Measurements from ENCODE around the gene TIRAP.
"Not testable (repeated sequence)": the region's sequence is repeated elsewhere in the genome, so short reads cannot be mapped to it uniquely, and the experiment has no call there.

Gene TIRAP, protein sequence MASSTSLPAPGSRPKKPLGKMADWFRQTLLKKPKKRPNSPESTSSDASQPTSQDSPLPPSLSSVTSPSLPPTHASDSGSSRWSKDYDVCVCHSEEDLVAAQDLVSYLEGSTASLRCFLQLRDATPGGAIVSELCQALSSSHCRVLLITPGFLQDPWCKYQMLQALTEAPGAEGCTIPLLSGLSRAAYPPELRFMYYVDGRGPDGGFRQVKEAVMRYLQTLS

DNA sequence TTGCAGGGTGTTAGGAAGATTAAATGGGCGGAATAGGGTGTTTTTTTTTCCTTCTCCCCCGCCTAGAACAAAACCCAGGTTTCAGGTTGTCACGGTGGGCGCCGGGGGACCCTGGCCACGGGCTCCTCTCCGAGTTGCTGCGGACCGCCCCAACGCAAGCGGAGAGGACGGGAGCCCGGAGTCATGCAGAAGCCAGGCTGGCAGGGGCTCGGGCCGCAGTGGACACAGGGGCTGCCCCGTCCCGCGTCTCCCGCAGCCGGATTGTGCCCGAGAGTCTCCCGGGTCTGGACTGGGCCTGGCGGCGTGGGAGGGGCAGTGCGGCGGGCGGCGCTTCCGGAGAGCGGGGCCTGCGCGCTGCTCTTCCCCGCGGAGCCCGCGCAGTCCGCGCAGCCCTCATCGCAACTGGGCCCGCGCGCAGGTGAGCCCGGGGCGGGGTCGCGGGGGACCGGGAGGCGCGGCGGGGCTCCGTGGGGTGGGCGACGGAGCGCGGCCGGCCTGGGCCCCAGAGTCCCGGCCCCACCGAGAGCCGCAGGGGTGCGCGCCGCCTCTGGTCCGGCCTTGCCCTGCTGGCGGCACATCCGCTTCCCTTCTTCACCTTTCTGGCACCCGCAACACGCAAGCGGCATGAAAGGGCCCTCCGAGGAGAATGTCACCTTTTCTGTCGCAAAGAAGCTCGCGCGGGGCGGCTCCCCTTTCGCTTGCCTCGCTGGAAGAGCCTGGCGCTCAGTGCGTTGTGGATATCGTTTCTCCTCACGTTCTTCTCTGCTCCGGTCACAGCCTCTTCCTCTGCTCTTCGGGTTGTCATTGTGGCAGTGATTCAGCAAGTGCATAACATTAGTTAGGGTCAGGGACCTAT is at the start of gene TIRAP:
TIRAP (plus strand) TSS at position 358 of the 856 bp plus-strand sequence. CDS start 7,802 bp downstream, outside the sequence.
- DNase-seq: peak; percentile 54 to 67

DNA sequence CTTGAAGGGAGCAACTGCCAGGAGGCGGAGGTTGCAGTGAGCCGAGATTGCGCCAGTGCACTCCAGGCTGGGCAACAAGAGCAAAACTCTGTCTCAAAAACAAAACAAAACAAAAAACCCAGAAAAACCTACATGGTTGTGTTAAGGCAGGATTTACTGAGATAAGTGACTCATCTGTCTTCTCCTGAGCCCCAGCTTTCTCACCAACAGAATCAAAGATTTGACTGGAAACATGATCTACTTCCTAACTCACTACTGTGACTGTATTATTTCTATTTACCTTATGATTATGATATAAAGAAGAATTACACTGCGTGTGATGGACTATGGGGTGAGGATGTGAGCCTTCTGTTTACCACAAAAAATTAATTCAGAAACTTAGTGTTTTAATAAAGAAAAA is 49.5 kb upstream of the TIRAP start:
- no peak for DNase-seq

DNA sequence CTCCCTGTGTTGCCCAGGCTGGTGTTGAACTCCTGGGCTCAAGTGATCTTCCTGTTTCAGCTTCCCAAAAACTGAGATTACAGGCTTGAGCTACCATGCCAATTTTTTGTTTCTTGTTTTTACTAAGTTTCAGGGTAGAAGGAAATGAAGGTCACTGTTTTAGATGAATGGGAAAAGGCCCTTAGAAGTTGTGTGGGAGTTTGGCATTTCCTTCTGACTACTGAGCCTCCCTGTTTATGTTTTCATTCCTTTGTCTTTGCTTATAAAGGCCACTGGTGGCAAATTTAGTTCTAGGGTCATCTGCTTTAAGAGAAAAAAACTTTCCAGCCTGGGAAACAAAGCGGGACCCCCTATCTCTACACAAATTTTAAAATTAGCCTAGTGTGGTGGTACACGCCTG is 36.3 kb upstream of the TIRAP start:
- no peak for DNase-seq

DNA sequence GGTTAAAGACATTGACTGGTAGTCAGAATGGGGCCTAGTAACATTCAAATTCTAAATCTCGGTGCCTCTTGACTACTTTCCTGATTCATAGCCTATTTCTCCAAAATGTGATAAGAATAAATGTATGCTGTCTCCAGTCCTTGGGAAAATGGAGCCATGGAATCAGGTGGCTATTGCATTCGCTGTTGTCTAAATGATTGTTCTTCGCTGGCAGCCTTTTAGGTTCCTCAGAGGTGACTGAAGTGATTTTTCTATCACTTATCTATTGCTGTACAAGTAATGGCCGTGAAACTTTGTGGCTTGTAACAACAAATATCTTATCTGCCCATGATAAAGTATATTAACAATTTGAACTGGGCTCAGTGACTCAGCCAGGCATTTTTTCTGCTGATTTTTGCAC is 29.6 kb upstream of the TIRAP start:
- no peak for DNase-seq

DNA sequence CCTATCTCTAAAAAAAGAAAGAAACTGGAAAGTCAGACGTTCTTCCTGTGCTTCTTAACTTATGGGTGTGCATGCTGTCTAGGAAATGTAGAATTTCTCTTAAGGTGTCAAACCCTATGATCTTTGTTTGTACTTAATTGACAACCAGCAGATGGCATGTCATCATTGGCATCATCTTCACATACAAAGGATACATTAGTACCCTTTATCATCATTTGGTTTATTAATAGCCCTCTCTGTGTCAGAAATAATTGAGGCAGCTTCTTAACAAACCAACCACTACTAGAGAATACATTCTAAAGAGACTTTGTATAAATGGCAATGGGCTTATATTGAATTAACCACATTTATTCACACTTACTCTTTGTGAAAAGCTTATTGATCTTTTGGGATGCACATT is 28.1 kb upstream of the TIRAP start:
- no peak for DNase-seq

DNA sequence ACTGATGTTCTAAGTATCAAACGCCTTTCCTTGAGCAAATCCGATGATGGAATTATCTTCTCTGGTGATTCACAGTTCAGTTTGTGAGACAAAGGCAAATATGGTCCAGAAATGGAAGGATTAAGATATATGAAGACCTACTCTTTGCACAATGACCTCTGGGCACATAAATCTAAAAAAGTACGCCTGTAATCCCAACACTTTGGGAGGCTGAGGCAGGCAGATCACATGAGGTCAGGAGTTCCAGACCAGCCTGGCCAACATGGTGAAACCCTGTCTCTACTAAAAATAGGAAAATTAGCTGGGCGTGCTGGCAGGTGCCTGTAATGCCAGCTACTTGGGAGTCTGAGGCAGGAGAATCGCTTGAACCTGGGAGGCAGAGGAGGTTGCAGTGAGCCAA is 27.4 kb upstream of the TIRAP start:
- DNase-seq: not testable (repeated sequence)

DNA sequence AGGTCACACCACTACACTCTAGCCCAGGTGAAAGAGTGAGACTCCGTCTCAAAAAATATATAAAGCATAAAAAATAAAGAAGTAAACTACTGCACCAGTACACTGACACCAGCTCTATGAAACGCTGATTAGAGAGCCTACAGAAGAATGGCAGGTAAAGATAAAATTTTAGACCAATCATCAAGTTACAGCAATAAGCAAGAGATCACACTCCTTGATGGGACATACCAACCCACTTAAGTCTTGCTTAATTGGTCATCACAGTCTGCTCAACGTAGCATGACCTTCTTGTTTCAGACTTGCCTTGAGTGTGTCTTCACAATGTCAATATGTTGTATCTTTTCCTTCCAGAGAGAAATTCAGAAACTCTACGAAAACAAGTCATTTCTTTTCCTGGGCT is 26.7 kb upstream of the TIRAP start:
- no peak for DNase-seq

DNA sequence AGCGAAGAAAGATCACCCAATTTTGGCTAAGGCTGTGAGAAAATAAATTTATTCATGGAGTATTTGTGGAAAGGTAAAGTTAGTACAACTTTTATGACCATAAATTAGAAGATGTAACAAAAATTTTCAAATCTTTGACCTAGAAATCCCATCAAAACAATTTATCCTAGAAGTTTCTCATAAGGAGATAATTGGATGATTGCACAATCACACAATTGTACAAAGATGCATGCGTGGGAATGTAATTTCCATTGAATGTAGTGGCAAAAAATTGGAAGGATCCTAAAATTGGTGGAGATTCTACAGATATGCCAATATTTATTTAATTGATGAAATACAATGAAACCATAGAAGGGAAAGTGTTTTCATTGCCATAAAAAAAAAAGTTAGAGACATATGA is 25.7 kb upstream of the TIRAP start:
- no peak for DNase-seq

DNA sequence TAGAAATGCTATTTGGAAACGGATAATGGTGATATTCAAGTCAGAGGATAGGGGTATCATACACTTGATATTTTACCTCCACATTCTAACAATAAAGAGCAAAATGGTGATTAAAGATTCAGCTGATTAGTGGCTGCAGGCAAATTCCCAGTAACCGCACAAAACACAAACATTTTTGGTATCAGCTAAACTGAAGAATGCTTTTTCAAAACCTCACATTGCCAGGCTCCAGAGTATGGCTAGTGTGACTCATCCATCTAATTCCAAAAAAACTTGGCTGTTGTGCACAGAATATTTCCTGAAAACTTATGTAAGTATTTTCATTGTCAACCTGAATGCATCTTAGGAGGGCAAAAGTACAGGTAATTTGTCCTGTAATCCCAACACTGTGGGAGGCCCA is 25.1 kb upstream of the TIRAP start:
- DNase-seq: no peak

DNA sequence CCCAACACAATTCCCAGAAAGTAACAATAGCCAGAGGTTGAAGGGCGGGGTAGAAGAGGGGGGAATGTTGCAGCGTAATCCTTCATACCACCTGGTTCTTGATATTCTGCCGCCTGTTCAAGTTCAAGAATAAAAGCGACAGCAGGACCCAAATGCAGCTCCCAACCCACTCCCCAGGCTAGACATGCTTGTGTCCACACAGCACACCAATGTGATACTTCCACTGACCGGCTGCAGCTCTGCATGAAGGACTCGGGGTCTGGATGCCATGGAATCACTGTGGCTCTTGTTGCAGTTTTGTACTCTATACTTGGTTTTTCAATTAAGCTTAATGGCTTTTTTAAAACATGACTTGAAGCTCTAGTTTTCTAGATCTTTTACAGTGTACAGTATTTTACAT is 20.7 kb upstream of the TIRAP start:
- DNase-seq: no peak

DNA sequence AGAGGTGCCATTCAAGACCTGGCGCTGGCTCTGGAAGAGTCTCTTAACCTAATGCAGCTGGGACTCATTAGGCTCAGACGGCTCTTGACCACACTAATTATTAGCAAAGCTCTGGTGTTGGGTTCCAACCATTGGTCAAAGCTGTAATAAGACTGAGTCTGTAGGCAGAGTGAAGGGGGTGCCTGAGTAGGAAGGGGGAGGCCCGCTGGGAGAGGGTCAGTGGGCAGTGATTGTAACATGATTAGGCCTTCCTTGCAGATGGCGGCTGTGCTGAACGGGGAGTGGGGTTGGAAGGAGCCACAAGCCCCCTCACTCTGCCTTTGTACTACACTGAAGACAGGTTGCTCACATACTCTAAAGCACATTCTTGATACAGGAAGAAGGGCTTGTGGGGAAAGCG is 19.4 kb upstream of the TIRAP start:
- no peak for DNase-seq

DNA sequence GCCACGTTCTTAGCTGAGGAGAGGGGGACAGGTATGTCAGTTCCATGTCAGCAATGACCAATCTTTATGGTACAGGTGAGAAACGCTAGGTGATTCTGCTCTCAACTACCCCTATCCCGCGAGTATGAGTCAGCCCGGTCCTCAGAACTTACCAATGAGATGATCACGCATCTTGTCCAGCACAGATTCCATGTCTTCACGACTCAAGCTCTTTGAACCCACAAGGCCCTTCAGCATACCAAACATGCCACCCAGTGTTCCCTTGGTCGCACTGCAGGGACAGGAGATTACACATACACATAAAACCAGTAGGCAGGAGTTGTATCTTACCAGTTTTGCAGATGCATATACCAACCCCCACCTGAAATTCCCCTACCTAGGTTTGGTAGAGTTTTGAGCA is 17.1 kb upstream of the TIRAP start:
- no peak for DNase-seq

DNA sequence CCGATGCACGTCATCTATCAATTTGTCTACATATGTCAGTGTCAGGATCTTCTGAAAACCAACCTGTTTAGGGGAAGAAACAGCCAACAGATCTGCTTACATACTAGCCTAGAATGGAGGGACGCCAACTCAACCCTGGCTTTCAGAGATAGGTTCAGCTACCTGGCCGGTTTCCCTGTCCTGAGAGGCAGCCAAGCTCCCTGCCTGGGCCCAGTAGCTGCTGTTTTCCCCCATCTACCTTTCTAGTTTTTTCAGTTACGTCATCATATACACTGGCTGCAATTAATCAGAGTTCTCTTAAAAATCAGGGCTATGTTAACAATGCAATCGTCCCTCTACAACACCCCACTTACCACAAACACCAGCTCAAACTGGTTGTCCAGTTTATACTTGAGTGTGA is 15.2 kb upstream of the TIRAP start:
- DNase-seq: no peak

DNA sequence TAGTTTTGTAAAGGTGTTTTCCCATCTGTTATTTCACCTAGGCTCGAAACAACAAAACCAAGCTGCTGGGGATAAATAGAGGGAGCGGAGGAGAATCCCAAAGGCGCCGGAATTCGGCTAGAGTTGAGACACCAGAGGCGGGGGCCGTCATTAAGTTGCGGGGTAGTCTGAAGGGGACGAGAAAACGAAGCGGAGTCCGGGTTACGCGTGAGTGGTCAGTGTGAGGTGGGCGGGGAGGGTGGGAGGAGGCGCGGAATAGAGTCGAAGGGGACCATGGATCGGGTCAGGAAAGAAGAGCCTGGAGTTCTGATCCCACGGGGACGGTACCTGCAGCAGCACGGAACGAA is 14.6 kb upstream of the TIRAP start:
- DNase-seq: no peak

DNA sequence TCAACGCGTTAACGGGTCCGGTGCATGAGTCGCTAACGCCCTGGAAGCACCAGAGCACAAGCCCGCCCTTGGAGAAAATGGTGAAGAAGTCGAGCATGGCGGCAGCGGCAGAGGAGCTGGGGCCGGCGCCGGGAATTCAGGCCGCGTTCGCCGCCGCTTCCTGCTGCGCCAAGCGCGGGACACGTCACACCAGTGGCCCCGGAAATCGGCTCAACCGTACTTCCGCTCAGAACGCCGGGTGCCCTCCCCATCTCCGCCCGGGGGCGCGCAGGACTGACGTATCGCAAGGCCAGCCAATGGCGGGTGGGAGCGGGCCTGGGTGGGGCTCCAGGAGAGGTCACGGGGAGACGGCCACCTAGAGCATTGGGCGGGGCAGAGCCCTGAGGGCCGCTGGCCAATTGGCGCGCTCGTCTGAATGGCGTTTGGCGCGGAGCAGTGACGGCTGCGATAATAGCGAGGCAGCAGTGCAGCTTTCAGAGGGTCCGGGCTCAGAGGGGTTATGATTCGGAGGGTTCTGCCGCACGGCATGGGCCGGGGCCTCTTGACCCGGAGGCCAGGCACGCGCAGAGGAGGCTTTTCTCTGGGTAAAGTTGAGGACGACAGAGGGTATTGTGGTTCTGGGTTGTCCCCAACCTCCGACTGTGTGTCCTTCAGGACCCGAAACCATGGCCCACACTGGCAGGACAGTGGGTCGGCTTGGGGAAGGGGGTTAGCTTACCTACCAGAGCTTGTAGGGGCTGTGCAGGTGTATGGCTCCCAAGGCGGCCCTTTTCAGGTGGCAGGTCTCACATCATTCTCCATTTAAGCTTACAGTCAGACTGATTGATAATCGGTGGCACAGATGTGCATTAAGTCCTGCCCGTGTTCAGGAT is 13.9 kb upstream of the TIRAP start, which contains the start of the genes FOXRED1 and SRPRA:
FOXRED1 (plus strand) TSS at position 447 of the 872 bp plus-strand sequence; CDS start at position 500, 53 bp downstream.
SRPRA (minus strand) TSS at position 188 of the 872 bp plus-strand sequence; CDS start at position 97, 91 bp downstream.
- DNase-seq: peak; percentile 99

DNA sequence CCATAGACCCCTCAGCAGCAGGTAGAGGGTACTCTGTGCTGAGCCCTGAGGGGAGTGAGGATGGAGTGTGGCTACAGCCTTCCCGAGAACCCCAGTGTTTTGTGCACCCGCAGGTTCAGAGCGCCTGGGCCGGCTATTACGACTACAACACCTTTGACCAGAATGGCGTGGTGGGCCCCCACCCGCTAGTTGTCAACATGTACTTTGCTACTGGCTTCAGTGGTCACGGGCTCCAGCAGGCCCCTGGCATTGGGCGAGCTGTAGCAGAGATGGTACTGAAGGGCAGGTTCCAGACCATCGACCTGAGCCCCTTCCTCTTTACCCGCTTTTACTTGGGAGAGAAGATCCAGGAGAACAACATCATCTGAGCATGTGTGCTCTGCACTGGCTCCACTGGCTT is 5.6 kb upstream of the TIRAP start:
- DNase-seq: no peak

DNA sequence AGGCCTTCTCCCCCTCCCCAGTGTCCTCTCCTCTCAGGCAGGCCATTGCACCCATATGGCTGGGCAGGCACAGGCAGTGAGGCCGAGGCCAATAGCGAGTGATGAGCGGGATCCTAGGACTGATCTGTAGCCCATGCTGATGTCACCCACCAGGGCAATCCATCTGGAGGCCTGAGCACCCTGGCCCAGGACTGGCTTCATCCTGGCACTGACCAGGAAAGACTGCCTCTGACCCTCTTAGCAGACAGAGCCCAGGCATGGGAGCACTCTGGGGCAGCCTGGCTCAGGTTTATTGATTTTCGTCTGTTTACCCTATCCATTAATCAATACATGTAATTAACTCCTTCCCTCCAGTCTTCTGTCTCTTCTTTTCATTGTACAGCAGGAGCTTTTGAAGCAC is 5.1 kb upstream of the TIRAP start:
- no peak for DNase-seq

DNA sequence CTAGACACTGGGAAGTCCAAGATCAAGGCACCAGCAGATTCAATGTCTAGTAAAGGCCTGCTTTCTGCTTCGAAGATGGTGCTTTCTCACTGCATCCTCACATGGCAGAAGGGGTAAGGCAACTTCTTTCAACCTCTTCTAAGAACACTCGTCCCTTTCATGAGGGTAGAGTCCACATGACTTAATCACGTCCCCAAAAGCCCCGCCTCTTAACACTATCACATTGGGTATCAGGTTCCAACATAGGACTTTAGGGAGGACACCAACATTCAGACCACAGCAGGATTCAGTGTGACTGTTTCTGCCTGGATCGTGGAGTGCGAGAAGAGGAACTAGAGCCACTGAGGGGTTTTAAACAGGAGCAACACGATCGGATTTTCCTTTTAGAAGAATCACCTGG is 3.7 kb upstream of the TIRAP start:
- no peak for DNase-seq

DNA sequence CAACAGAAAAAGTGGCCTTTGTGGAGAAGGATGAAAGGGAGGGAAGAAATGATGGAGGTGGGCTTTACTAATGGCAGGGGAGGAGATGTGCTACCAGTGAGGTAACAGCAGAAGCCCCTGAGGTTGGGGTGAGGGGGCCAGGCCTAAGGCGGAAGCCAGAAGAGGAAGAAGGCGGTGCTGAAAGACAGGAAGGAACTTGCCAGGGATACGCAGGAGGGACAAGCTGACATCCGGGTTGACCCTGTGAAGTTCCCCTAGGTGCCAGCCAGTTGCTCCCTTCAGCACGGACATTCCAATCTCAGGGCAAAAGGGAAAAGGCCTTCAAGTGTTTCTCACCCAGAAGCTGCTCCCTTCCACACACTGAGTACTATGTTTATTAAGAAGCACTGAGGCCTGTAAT is 2.3 kb upstream of the TIRAP start:
- peak; percentile 12 to 35 for DNase-seq

DNA sequence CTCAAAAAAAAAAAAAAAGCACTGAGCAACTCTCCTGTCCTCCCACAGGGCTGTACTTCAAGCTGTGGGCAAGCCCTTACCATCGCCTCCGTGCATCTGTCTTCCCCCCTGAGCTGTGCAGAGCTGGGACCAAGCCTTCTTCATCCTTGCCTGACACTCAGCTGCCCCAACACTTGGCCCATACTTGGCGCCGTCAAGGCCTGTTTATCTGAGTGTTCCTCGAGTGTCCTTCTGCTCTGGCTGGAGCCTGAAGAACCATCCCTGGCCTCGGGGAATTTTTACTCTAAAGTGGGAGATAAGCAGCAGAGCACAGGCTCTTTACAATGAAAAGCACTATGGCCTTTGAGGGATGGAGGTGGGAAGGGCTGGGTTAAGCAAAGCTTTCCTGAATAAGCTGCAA is 1.6 kb upstream of the TIRAP start:
- no peak for DNase-seq

DNA sequence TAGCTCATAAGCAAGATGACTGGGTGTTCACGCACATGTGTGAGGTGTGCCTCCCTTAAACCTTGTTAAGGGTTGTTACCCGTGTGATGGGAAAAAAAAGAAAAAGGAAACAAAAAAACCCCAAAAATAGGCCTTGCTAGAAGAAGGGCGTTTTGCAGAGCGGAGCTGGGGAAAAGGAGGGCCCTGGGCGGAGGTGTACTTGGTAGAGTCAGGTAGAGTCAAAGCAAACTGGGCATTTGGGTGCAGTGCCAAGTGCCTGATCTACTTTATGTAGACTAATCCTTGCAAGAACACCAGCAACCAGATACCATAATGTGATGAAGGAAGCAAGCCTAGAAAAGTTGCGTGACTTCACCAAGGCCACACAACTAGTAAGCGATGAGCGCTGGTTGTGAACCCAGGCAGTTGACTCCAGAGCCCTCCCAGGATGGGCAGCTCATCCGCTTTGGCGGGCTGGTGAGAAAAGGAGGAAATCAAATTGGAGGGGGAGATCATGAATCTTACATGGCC is 1.2 kb upstream of the TIRAP start:
- no peak for DNase-seq

DNA sequence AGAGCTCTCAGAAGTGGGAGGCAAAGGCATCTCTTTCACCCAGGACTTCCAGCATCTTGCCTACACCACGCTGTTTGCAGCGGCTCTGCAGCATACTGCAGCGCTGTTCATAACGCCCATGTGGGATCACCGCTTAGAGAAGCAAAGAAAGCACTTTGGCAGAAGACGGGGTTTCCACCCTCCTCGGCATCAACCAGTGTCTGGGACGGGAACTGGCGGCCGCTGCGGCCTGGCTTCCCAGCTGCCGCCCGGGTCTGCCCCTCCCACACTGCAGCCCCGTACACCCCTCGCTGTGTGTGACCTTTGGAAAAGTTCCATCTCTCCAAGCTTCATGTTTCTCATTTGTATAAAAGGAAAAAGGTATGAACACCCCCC is 545 bp upstream of the TIRAP start:
- DNase-seq: peak; percentile 29 to 34

DNA sequence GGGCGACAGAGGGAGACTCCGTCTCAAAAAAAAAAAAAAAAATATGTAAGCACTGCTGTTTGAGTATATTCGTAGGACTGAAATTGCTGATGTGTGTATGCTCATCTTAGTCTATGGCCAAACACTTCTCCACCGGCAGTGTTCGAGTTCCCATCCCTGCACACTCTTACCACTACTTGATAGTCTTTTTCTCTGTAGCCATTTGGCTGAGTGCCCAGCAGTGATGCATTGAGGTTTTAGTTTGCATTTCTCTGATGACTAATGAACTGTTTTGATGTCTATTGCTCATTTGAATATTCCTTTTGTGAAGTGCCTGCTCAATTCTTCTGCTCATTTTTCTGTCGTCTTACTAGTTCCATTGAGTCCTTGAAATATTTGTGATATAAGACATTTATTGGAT is 1.9 kb downstream of the TIRAP start:
- peak; percentile 75 to 84 for DNase-seq
